Right lobe of liver (tissue), 4 donors: ENCODE measurements around the gene FRZB.

Experiments used
- POLR2A ChIP-seq: fragments of 450-650 bp; IDR thresholded peaks from one replicate; pipeline ENCODE4 v1.6.1; 2017; ENCODE audit warnings: antibody characterized with exemption, mild to moderate bottlenecking
- TF ChIP-seq, protein P1 (sequence below), 4 donors: fragments of 200-600 bp in 3 of 4; fragments of 450-650 bp in 1 of 4; IDR thresholded peaks; one replicate each; pipeline versions ENCODE4 v1.5.1 to v1.8.0; 2016 to 2022; ENCODE audit warnings: antibody characterized with exemption in 4 of 4, mild to moderate bottlenecking in 2 of 4
- donor health status: DM: no; HTN: no; CAD: no.
- donor health status: DM: no; HTN: no; CAD: no.
- donor health status: DM: no; HTN: yes; CAD: no.

DNA sequence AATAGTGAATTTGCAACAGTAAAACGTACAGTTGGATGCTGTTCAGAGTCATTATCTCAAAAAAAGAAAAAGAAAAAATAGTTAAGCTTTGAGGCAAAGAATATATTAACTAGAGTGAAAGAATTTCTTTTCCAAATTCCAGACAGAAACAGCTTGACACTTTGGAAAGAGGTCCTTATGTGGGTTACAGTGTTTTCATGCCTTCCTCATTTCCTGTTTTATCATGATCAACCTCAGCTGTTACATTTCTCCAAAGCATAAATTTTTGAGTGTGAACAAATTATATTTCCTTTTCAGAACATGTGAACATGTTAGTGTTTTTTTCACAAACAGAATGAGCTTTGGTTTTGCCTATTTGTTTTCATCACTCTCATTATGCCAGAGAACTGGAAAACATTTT, 13.6 kb downstream of the FRZB start:
- TF ChIP-seq, protein P1, sequence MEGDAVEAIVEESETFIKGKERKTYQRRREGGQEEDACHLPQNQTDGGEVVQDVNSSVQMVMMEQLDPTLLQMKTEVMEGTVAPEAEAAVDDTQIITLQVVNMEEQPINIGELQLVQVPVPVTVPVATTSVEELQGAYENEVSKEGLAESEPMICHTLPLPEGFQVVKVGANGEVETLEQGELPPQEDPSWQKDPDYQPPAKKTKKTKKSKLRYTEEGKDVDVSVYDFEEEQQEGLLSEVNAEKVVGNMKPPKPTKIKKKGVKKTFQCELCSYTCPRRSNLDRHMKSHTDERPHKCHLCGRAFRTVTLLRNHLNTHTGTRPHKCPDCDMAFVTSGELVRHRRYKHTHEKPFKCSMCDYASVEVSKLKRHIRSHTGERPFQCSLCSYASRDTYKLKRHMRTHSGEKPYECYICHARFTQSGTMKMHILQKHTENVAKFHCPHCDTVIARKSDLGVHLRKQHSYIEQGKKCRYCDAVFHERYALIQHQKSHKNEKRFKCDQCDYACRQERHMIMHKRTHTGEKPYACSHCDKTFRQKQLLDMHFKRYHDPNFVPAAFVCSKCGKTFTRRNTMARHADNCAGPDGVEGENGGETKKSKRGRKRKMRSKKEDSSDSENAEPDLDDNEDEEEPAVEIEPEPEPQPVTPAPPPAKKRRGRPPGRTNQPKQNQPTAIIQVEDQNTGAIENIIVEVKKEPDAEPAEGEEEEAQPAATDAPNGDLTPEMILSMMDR (IDR thresholded peaks at IDR 0.05), result no peak
- TF ChIP-seq POLR2A, result no peak
